OCI-LY7 (cell line): ENCODE results near the gene DENND1B. TPM values are rescaled to one million over a fixed set of nuclear protein-coding genes. Genes with fewer than 3 reads are reported as not detected.

ENCODE experiments used
- BruUV-seq: library from RNA; stranded (reverse); fragments of 400-500 nt; replicated peaks from 2 replicates; lab custom pipeline; 2021; lab: Mats Ljungman, UMichigan
- CTCF ChIA-PET: fragments of 300-600 bp; sonication (Branson Sonifier 250); formaldehyde crosslinking; loops from one replicate; lab custom pipeline; 2022; ENCODE audit warnings: antibody characterized with exemption; ENCODE audit not compliant: unreplicated experiment; lab: Charles Lee
- POLR2A ChIA-PET: fragments of 300-600 bp; sonication (Branson Sonifier 250); formaldehyde crosslinking; loops from one replicate; lab custom pipeline; 2022; ENCODE audit warnings: antibody characterized with exemption; lab: Charles Lee
- DNase-seq: peaks from one replicate; pipeline ENCODE4 v3.0.0-alpha.2; 2015; ENCODE audit warnings: low spot score
- H2AFZ ChIP-seq: fragments of 200-600 bp; sonication (generic), shearing (Covaris generic); 2 replicates; pipeline ENCODE4 v1.6.1; 2014; ENCODE audit warnings: mild to moderate bottlenecking, antibody characterized with exemption, low read length, moderate library complexity
- H3K27ac ChIP-seq: fragments of 200-600 bp; sonication (generic); 2 replicates; pipeline ENCODE4 v1.5.1; 2014; ENCODE audit warnings: mixed run types, low read depth, mild to moderate bottlenecking, moderate library complexity, low read length, inconsistent platforms; ENCODE audit not compliant: poor library complexity, severe bottlenecking
- H3K36me3 ChIP-seq: fragments of 200-600 bp; sonication (generic); 2 replicates; pipeline ENCODE4 v1.6.1; 2014; ENCODE audit warnings: mild to moderate bottlenecking, antibody characterized with exemption, low read length, moderate library complexity, mixed read lengths; ENCODE audit not compliant: insufficient read depth
- H3K4me1 ChIP-seq: fragments of 200-600 bp; sonication (generic); 2 replicates; pipeline ENCODE4 v1.5.1; 2014; ENCODE audit warnings: mild to moderate bottlenecking, low read length; ENCODE audit not compliant: insufficient read depth, poor library complexity, severe bottlenecking
- H3K4me2 ChIP-seq: fragments of 200-600 bp; sonication (generic); 2 replicates; pipeline ENCODE4 v1.6.1; 2014; ENCODE audit warnings: mild to moderate bottlenecking, low read length
- H3K4me3 ChIP-seq: fragments of 200-600 bp; sonication (generic); 2 replicates; pipeline ENCODE4 v1.5.1; 2014; ENCODE audit warnings: mild to moderate bottlenecking, low read depth, low read length; ENCODE audit not compliant: poor library complexity, severe bottlenecking
- H3K79me2 ChIP-seq: fragments of 200-600 bp; sonication (generic); 2 replicates; pipeline ENCODE4 v1.6.1; 2016; ENCODE audit warnings: low read depth, mild to moderate bottlenecking, low read length, moderate library complexity, mixed read lengths; ENCODE audit not compliant: insufficient read depth
- H3K9me2 ChIP-seq: fragments of 200-600 bp; sonication (generic); 2 replicates; pipeline ENCODE4 v1.6.1; 2016; ENCODE audit warnings: mild to moderate bottlenecking, low read length, mixed read lengths; ENCODE audit not compliant: insufficient read depth
- H3K9me3 ChIP-seq: fragments of 200-600 bp; sonication (generic); 2 replicates; pipeline ENCODE4 v1.6.1; 2014; ENCODE audit warnings: mild to moderate bottlenecking, mixed run types, low read length, mixed read lengths
- H4K20me1 ChIP-seq: fragments of 200-600 bp; sonication (generic); 2 replicates; pipeline ENCODE4 v1.6.1; 2014; ENCODE audit warnings: mild to moderate bottlenecking, antibody characterized with exemption, low read length, moderate library complexity, mixed read lengths; ENCODE audit not compliant: insufficient read depth
- EZH2phosphoT487 ChIP-seq: fragments of 200-600 bp; sonication (generic); IDR thresholded peaks from 2 replicates; pipeline ENCODE4 v1.6.1; 2018; ENCODE audit warnings: low read depth, borderline replicate concordance, mild to moderate bottlenecking, mixed run types, antibody characterized with exemption, low read length, moderate library complexity, mixed read lengths
- intact Hi-C: fragments of 100-400 bp; cut with micrococcal nuclease; formaldehyde crosslinking; loops from one replicate; pipeline ENCODE4 v1.10.0; 2022; ENCODE audit not compliant: unreplicated experiment
- total RNA-seq, 2 experiments: library from RNA; depleted of rRNA in 1 of 2; stranded (reverse); fragments of >200 nt in 1 of 2; shearing (Covaris generic) in 1 of 2; gene quantifications; 2 replicates each; pipeline ENCODE4 v1.2.3, GENCODE V29; 2014 to 2022
- TF ChIP-seq, protein P1 (sequence below): fragments of 200-600 bp; sonication (generic); conservative IDR thresholded peaks from 2 replicates; pipeline ENCODE4 v1.5.1; 2014; ENCODE audit warnings: mild to moderate bottlenecking, antibody characterized with exemption, low read length, moderate library complexity, mixed read lengths

Gene DENND1B
- total RNA-seq, 2 experiments from 2014 or later = 17.4 to 43.0 TPM

GRCh38 chr1:197773856-197774255 lies 1.4 kb downstream of the DENND1B start:
- peak overlapping the region; percentile 82 for H3K4me2 ChIP-seq
- TF ChIP-seq EZH2phosphoT487 = no peak
- TF ChIP-seq, protein P1, sequence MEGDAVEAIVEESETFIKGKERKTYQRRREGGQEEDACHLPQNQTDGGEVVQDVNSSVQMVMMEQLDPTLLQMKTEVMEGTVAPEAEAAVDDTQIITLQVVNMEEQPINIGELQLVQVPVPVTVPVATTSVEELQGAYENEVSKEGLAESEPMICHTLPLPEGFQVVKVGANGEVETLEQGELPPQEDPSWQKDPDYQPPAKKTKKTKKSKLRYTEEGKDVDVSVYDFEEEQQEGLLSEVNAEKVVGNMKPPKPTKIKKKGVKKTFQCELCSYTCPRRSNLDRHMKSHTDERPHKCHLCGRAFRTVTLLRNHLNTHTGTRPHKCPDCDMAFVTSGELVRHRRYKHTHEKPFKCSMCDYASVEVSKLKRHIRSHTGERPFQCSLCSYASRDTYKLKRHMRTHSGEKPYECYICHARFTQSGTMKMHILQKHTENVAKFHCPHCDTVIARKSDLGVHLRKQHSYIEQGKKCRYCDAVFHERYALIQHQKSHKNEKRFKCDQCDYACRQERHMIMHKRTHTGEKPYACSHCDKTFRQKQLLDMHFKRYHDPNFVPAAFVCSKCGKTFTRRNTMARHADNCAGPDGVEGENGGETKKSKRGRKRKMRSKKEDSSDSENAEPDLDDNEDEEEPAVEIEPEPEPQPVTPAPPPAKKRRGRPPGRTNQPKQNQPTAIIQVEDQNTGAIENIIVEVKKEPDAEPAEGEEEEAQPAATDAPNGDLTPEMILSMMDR = no peak
- DNase-seq = peak; percentile 25
- H3K9me2 ChIP-seq = no peaks in the 10 kb centered on the region
- ChIA-PET POLR2A (interaction anchor here (0.7 to 6.3 kb wide), 4 partner anchors 9 to 134 kb away, joined by 3 to 68 read pairs (median 3); no protein-coding TSS in a partner anchor), CTCF (no interaction called here)
- peaks cover 58% of the 10 kb centered on the region for H3K4me1 ChIP-seq
- H3K79me2 ChIP-seq = peaks cover 40% of the 10 kb centered on the region
- intact Hi-C loops = loop anchor here (1.0 to 10.0 kb wide), 7 partner anchors 13 to 1161 kb away; partner anchors contain the start of genes ASPM, C1orf53 and NEK7
- H2AFZ ChIP-seq = peak overlapping the region; percentile 88; the same call in 1 of the 2 replicates
- peak overlapping the region; percentile 85 for H3K27ac ChIP-seq
- peaks cover 17% of the 10 kb centered on the region; the same call in 1 of the 2 replicates for H4K20me1 ChIP-seq
- TSS peak; percentile 53 for BruUV-seq
- H3K4me3 ChIP-seq = peak overlapping the region; percentile 85
- H3K36me3 ChIP-seq = peaks cover 29% of the 10 kb centered on the region
- peaks cover 2% of the 10 kb centered on the region; the same call in 1 of the 2 replicates for H3K9me3 ChIP-seq

DNA sequence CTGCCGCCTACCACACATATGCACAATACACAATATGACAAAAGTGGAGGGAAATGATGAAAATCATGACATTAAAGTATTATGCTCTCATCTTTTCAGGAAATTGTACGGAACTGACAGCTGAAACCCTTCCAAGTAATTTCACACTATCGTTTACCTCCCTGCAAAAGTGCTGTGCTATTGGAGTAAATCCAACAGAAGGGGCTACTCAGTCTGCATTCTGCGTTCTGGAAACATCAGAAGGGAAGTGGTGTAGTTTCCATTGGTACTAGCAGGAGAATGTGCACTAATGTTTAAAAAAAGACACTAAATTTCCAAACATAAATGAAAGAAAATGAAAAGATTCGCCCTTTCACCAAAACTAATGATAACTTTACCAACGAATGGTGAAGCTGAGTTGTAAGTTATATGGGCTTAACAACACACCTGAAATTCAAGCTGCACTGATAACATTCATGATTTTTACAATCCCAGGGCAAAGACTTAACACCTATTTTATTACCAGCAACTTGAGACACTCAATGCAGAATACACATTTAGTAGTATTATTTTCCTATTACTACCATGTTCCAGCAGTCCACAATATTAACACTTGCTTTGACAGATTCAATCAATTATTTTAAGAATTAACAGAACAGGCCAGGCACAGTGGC lies 3.2 kb downstream of the DENND1B start:
- H3K4me1 ChIP-seq = peaks cover 40% of the 10 kb centered on the region
- POLR2A ChIA-PET = interaction anchor here (1.1 to 6.3 kb wide), 2 partner anchors 10 to 134 kb away, joined by 4 to 68 read pairs; no protein-coding TSS in a partner anchor
- intact Hi-C loops = loop anchor here (5.0 to 10.0 kb wide), 4 partner anchors 385 to 1163 kb away; partner anchors contain the start of genes ASPM and NEK7

More for the DNA sequence above, 3.2 kb downstream of the DENND1B start:
- Histone ChIP-seq H3K27ac (no peak overlapping the region), H4K20me1 (peaks cover 21% of the 10 kb centered on the region; the same call in 1 of the 2 replicates), H3K9me2 (no peaks in the 10 kb centered on the region), H3K4me3 (peak overlapping the region; percentile 85), H3K9me3 (no peaks in the 10 kb centered on the region), H3K4me2 (peak overlapping the region; percentile 82), H3K79me2 (peaks cover 40% of the 10 kb centered on the region), H3K36me3 (peaks cover 37% of the 10 kb centered on the region), H2AFZ (no peak overlapping the region)
- CTCF ChIA-PET = no interaction called here
- no peak for DNase-seq
- TF ChIP-seq, protein P1 = no peak
- no peak for TF ChIP-seq EZH2phosphoT487
- no TSS peak for BruUV-seq
